CD14-positive monocyte (primary cell): Measurements from ENCODE around the gene CALML3. TPM values are rescaled to one million over a fixed set of nuclear protein-coding genes. Genes with fewer than 3 reads are reported as not detected.

ENCODE experiments used
- DNase-seq, 3 donors: peaks; one replicate each; pipeline ENCODE4 v3.0.0-alpha.2; 2011 to 2022
- H2AFZ ChIP-seq: 2 replicates; pipeline ENCODE4 v1.6.0; 2012; ENCODE audit warnings: mild to moderate bottlenecking, low read depth, low read length, inconsistent platforms; ENCODE audit not compliant: insufficient read depth, poor library complexity, severe bottlenecking
- H3K27ac ChIP-seq, 2 donors: 1 replicate in 1 of 2; 2 replicates in 1 of 2; pipeline ENCODE4 v1.5.1; 2012 to 2013; ENCODE audit warnings: low read length in 2 of 2, control low read depth in 1 of 2, inconsistent platforms in 1 of 2, low read depth in 1 of 2, mild to moderate bottlenecking in 1 of 2
- H3K27me3 ChIP-seq, 2 donors: one replicate each; pipeline versions ENCODE4 v1.6.0 to v1.6.1; 2011 to 2013; ENCODE audit warnings: low read length in 2 of 2; ENCODE audit not compliant: control insufficient read depth in 2 of 2, insufficient read depth in 2 of 2
- H3K36me3 ChIP-seq, 2 donors: replicated peaks in 1 of 2; 1 replicate in 1 of 2; 2 replicates in 1 of 2; pipeline versions ENCODE4 v1.5.1 to v1.6.1; 2012 to 2013; ENCODE audit warnings: low read length in 2 of 2, control low read depth in 1 of 2, inconsistent platforms in 1 of 2, mild to moderate bottlenecking in 1 of 2; ENCODE audit not compliant: insufficient read depth in 2 of 2, control insufficient read depth in 1 of 2
- H3K4me1 ChIP-seq, 2 donors: 1 replicate in 1 of 2; 2 replicates in 1 of 2; pipeline versions ENCODE4 v1.5.1 to v1.6.1; 2012 to 2013; ENCODE audit warnings: low read length in 2 of 2, control low read depth in 1 of 2, inconsistent platforms in 1 of 2, mild to moderate bottlenecking in 1 of 2, moderate library complexity in 1 of 2; ENCODE audit not compliant: insufficient read depth in 2 of 2, control insufficient read depth in 1 of 2
- H3K4me2 ChIP-seq: replicated peaks from 2 replicates; pipeline ENCODE3; 2012; ENCODE audit warnings: low read length, moderate library complexity, mild to moderate bottlenecking; ENCODE audit not compliant: poor library complexity, severe bottlenecking; ENCODE audit errors: extremely low read depth
- H3K4me3 ChIP-seq, 3 experiments: fragments of 200-600 bp in 1 of 3; sonication (generic) in 1 of 3; replicated peaks in 1 of 3; 1 replicate in 2 of 3; 2 replicates in 1 of 3; pipeline ENCODE4 v1.5.1; 2011 to 2013; ENCODE audit warnings: low read length in 3 of 3, mild to moderate bottlenecking in 3 of 3, control low read depth in 2 of 3, low read depth in 2 of 3, inconsistent platforms in 1 of 3, moderate library complexity in 1 of 3
- H3K79me2 ChIP-seq: 2 replicates; pipeline ENCODE4 v1.6.0; 2012; ENCODE audit warnings: mild to moderate bottlenecking, control low read depth, inconsistent platforms, low read length, moderate library complexity; ENCODE audit not compliant: insufficient read depth
- H3K9ac ChIP-seq: 2 replicates; pipeline ENCODE4 v1.6.0; 2017; ENCODE audit warnings: low read length, mild to moderate bottlenecking; ENCODE audit not compliant: insufficient read depth, poor library complexity, severe bottlenecking
- H3K9me3 ChIP-seq, 2 donors: replicated peaks in 1 of 2; 1 replicate in 1 of 2; 2 replicates in 1 of 2; pipeline versions ENCODE4 v1.5.1 to v1.6.1; 2012 to 2013; ENCODE audit warnings: low read length in 2 of 2, control low read depth in 1 of 2; ENCODE audit not compliant: control insufficient read depth in 1 of 2, insufficient read depth in 1 of 2
- H4K20me1 ChIP-seq: 2 replicates; pipeline ENCODE4 v1.6.0; 2012; ENCODE audit warnings: mild to moderate bottlenecking, low read length, control low read depth, moderate library complexity; ENCODE audit not compliant: insufficient read depth
- H3K27ac Mint-ChIP-seq, 7 donors: one replicate each; pipeline ENCODE4 v1.8.0; 2020; ENCODE audit warnings: mild to moderate bottlenecking in 7 of 7, mixed read lengths in 7 of 7, moderate library complexity in 6 of 7, inconsistent platforms in 2 of 7
- H3K27me3 Mint-ChIP-seq, 3 donors: one replicate each; pipeline ENCODE4 v1.8.0; 2021 to 2022; ENCODE audit warnings: low read depth in 3 of 3, mild to moderate bottlenecking in 3 of 3, mixed read lengths in 3 of 3, moderate library complexity in 3 of 3, inconsistent platforms in 1 of 3
- H3K36me3 Mint-ChIP-seq, 2 donors: one replicate each; pipeline ENCODE4 v1.8.0; 2020; ENCODE audit warnings: mixed read lengths in 2 of 2, inconsistent platforms in 1 of 2, mild to moderate bottlenecking in 1 of 2
- H3K4me1 Mint-ChIP-seq: one replicate; pipeline ENCODE4 v1.8.0; 2020; ENCODE audit warnings: mild to moderate bottlenecking, mixed read lengths
- H3K4me3 Mint-ChIP-seq, 2 donors: one replicate each; pipeline ENCODE4 v1.8.0; 2020; ENCODE audit warnings: mild to moderate bottlenecking in 2 of 2, mixed read lengths in 2 of 2, moderate library complexity in 1 of 2
- H3K9me3 Mint-ChIP-seq, 7 donors: one replicate each; pipeline ENCODE4 v1.8.0; 2020 to 2022; ENCODE audit warnings: mixed read lengths in 7 of 7, mild to moderate bottlenecking in 6 of 7, moderate library complexity in 6 of 7, inconsistent platforms in 2 of 7
- WGBS: methylation state at CpG from one replicate; pipeline ENCODE4 v1.1.5; 2013; ENCODE audit warnings: missing lambda C conversion rate; ENCODE audit not compliant: insufficient coverage; 5-methylcytosine and 5-hydroxymethylcytosine counted together
- intact Hi-C, 2 donors: fragments of 100-400 bp; cut with micrococcal nuclease; formaldehyde crosslinking; loops; one replicate each; pipeline versions ENCODE4 v1.15.0 to v1.15.1; 2023
- polyA plus RNA-seq, 3 donors: library from polyadenylated mRNA; depleted of rRNA in 1 of 3; unstranded in 2 of 3; stranded (reverse) in 1 of 3; fragments of 300-500 nt in 2 of 3; fragments of >200 nt in 1 of 3; fragmentation: Illumina TruSeq in 2 of 3; gene quantifications; 1 replicate in 2 of 3; 2 replicates in 1 of 3; pipeline ENCODE4 v1.2.3, GENCODE V29; 2012 to 2021
- TF ChIP-seq, protein P1 (sequence below): fragments of 200-600 bp; IDR thresholded peaks from one replicate; pipeline ENCODE4 v1.8.0; 2022; ENCODE audit warnings: antibody characterized with exemption, mild to moderate bottlenecking

Gene CALML3
- polyA plus RNA-seq, 3 donors = not detected

GRCh38 chr10:5545011-5545410 lies 20.2 kb downstream of the CALML3 start:
- no peak overlapping the region for H3K4me3 ChIP-seq
- H3K9me3 ChIP-seq = peaks cover 3 to 10% of the 10 kb centered on the region in 2 donors
- no peaks in the 10 kb centered on the region for H3K79me2 ChIP-seq
- no peak overlapping the region for H3K9ac ChIP-seq
- intact Hi-C loops = no loop called here
- 100% methylated on average over 1 of the region's 1 CpG for WGBS
- H2AFZ ChIP-seq = peak overlapping the region; percentile 17
- Mint-ChIP-seq H3K4me1 (peaks cover 20% of the 10 kb centered on the region), H3K4me3 (no peak overlapping the region), H3K27ac (no peak overlapping the region), H3K27me3 (peaks cover 0 to 1% (median 0%) of the 10 kb centered on the region in 3 donors), H3K9me3 (peaks cover 2 to 12% (median 7%) of the 10 kb centered on the region in 7 donors), H3K36me3 (no peaks in the 10 kb centered on the region)
- no peak overlapping the region for H3K4me2 ChIP-seq
- H3K36me3 ChIP-seq = no peaks in the 10 kb centered on the region
- TF ChIP-seq, protein P1, sequence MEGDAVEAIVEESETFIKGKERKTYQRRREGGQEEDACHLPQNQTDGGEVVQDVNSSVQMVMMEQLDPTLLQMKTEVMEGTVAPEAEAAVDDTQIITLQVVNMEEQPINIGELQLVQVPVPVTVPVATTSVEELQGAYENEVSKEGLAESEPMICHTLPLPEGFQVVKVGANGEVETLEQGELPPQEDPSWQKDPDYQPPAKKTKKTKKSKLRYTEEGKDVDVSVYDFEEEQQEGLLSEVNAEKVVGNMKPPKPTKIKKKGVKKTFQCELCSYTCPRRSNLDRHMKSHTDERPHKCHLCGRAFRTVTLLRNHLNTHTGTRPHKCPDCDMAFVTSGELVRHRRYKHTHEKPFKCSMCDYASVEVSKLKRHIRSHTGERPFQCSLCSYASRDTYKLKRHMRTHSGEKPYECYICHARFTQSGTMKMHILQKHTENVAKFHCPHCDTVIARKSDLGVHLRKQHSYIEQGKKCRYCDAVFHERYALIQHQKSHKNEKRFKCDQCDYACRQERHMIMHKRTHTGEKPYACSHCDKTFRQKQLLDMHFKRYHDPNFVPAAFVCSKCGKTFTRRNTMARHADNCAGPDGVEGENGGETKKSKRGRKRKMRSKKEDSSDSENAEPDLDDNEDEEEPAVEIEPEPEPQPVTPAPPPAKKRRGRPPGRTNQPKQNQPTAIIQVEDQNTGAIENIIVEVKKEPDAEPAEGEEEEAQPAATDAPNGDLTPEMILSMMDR = no peak
- H4K20me1 ChIP-seq = no peaks in the 10 kb centered on the region
- no peak for DNase-seq
- no peak overlapping the region for H3K27ac ChIP-seq
- H3K27me3 ChIP-seq = no peaks in the 10 kb centered on the region
- H3K4me1 ChIP-seq = peaks cover 21 to 37% of the 10 kb centered on the region in 2 donors

- Mint-ChIP-seq H3K27ac (no peak overlapping the region), H3K36me3 (no peaks in the 10 kb centered on the region), H3K4me3 (no peak overlapping the region), H3K4me1 (peaks cover 19% of the 10 kb centered on the region), H3K9me3 (peaks cover 2 to 10% (median 6%) of the 10 kb centered on the region in 7 donors), H3K27me3 (peaks cover 0 to 1% (median 0%) of the 10 kb centered on the region in 3 donors)
- peaks cover 3 to 6% of the 10 kb centered on the region in 2 donors for H3K9me3 ChIP-seq
- H3K79me2 ChIP-seq = no peaks in the 10 kb centered on the region
- H2AFZ ChIP-seq = no peak overlapping the region
- no peaks in the 10 kb centered on the region for H3K27me3 ChIP-seq
- no peaks in the 10 kb centered on the region for H4K20me1 ChIP-seq
- no peaks in the 10 kb centered on the region for H3K36me3 ChIP-seq
- H3K27ac ChIP-seq = no peak overlapping the region
- no peak overlapping the region for H3K4me2 ChIP-seq
- H3K4me3 ChIP-seq = no peak overlapping the region
- no peak for DNase-seq
- intact Hi-C loops = no loop called here
- TF ChIP-seq, protein P1 = no peak
- no peak overlapping the region for H3K9ac ChIP-seq
- peaks cover 21 to 37% of the 10 kb centered on the region in 2 donors for H3K4me1 ChIP-seq
- 100% methylated on average over 2 of the region's 2 CpGs for WGBS
Measured at GRCh38 chr10:5545426-5545777, 20.6 kb downstream of the CALML3 start.
